Measurements from ENCODE around the gene ACCSL. TPM values are rescaled to one million over a fixed set of nuclear protein-coding genes. Genes with fewer than 3 reads are reported as not detected.

Gene ACCSL
- total RNA-seq, 1 experiment from 2014 or later: not detected

DNA sequence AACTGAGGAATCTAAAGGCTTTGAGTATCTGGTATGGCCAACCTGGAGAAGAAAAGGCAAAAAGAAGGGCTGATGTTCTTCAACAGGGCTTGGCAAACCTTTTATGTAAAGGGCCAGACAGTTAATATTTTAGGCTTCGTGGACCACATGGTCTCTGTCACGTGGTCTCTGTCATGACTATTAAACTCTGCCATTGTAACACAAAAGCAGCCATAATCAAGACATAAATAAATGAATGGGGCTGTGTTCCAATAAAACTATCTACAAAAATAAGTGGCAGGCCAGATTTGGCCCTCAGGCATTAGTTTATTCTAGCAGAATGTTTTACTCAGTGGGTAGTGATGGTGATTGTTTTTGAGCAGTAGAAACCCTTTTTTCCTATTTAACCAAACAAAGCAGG lies 483 bp upstream of the ACCSL start:
- no TSS peak for BruUV-seq (replicated peaks)
- no peak overlapping the region for H2AFZ ChIP-seq (ENCODE audit: low read length)
- H4K20me1 ChIP-seq (ENCODE audit: low read length): no peaks in the 10 kb centered on the region
- H3F3A ChIP-seq (ENCODE audit: low read length, unreplicated experiment): no peaks in the 10 kb centered on the region
- H3K4me2 ChIP-seq (ENCODE audit: low read length): no peak overlapping the region
- POLR2A ChIA-PET (ENCODE audit: unreplicated experiment): no interaction called here
- H3K36me3 ChIP-seq (ENCODE audit: low read depth, low read length): no peaks in the 10 kb centered on the region
- H3K9me3 ChIP-seq (ENCODE audit: low read length): no peaks in the 10 kb centered on the region
- H3K79me2 ChIP-seq (ENCODE audit: low read length): no peaks in the 10 kb centered on the region
- H3K27ac ChIP-seq (ENCODE audit: low read length): no peak overlapping the region
- no peak overlapping the region for H3K4me3 ChIP-seq (ENCODE audit: low read length)
- no peak for ATAC-seq
- intact Hi-C loops (cut with micrococcal nuclease): no loop called here
- H3K9me2 ChIP-seq (replicated peaks; ENCODE audit: low read length): no peaks in the 10 kb centered on the region
- CTCF ChIA-PET: no interaction called here
- no peaks in the 10 kb centered on the region for H3K4me1 ChIP-seq (ENCODE audit: insufficient read depth, low read length)
- H3K9ac ChIP-seq (ENCODE audit: low read length): no peak overlapping the region
- H3K27me3 ChIP-seq (ENCODE audit: low read length): no peaks in the 10 kb centered on the region
- TF ChIP-seq EZH2 (IDR thresholded peaks at IDR 0.05; ENCODE audit: low read length, unreplicated experiment) (no peak), EZH2phosphoT487 (IDR thresholded peaks at IDR 0.05; ENCODE audit: borderline replicate concordance, low read length) (no peak)
- TF ChIP-seq, protein P1, sequence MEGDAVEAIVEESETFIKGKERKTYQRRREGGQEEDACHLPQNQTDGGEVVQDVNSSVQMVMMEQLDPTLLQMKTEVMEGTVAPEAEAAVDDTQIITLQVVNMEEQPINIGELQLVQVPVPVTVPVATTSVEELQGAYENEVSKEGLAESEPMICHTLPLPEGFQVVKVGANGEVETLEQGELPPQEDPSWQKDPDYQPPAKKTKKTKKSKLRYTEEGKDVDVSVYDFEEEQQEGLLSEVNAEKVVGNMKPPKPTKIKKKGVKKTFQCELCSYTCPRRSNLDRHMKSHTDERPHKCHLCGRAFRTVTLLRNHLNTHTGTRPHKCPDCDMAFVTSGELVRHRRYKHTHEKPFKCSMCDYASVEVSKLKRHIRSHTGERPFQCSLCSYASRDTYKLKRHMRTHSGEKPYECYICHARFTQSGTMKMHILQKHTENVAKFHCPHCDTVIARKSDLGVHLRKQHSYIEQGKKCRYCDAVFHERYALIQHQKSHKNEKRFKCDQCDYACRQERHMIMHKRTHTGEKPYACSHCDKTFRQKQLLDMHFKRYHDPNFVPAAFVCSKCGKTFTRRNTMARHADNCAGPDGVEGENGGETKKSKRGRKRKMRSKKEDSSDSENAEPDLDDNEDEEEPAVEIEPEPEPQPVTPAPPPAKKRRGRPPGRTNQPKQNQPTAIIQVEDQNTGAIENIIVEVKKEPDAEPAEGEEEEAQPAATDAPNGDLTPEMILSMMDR (conservative IDR thresholded peaks at IDR 0.05; ENCODE audit: low read depth, low read length): no peak
- DNase-seq: no peak

DNA sequence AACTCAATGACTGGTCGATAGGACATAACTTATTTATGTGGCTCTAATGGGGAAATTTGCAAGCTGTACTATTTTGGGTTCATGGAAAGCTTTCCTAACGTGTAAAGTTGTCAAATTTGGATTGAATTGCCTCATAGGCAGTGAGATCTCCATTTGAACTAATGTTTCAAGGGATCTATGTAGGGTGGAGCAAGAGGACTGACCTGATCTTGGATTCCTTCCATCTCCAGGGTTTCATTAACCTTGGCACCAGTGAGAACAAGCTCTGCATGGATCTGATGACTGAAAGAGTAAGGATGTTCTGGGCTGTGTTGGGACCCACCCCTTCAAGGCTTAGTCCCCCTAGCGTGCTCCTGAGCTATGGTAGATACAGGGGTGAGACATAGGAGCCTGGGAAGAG lies 2.1 kb downstream of the ACCSL start:
- Histone ChIP-seq H3K36me3 (ENCODE audit: low read depth, low read length) (no peaks in the 10 kb centered on the region), H3K4me3 (ENCODE audit: low read length) (no peak overlapping the region), H3K27me3 (ENCODE audit: low read length) (no peaks in the 10 kb centered on the region), H3K9me2 (replicated peaks; ENCODE audit: low read length) (no peaks in the 10 kb centered on the region), H3K4me2 (ENCODE audit: low read length) (no peak overlapping the region), H3K9me3 (ENCODE audit: low read length) (no peaks in the 10 kb centered on the region), H3K9ac (ENCODE audit: low read length) (no peak overlapping the region), H3F3A (ENCODE audit: low read length, unreplicated experiment) (no peaks in the 10 kb centered on the region), H2AFZ (ENCODE audit: low read length) (no peak overlapping the region), H3K79me2 (ENCODE audit: low read length) (no peaks in the 10 kb centered on the region), H3K27ac (ENCODE audit: low read length) (no peak overlapping the region), H3K4me1 (ENCODE audit: insufficient read depth, low read length) (no peaks in the 10 kb centered on the region), H4K20me1 (ENCODE audit: low read length) (no peaks in the 10 kb centered on the region)
- CTCF ChIA-PET: no interaction called here
- POLR2A ChIA-PET (ENCODE audit: unreplicated experiment): no interaction called here
- BruUV-seq (replicated peaks): no TSS peak
- TF ChIP-seq EZH2phosphoT487 (IDR thresholded peaks at IDR 0.05; ENCODE audit: borderline replicate concordance, low read length) (no peak), EZH2 (IDR thresholded peaks at IDR 0.05; ENCODE audit: low read length, unreplicated experiment) (no peak)
- TF ChIP-seq, protein P1 (conservative IDR thresholded peaks at IDR 0.05; ENCODE audit: low read depth, low read length): no peak
- no peak for ATAC-seq
- DNase-seq: no peak
- intact Hi-C loops (cut with micrococcal nuclease): no loop called here

DNA sequence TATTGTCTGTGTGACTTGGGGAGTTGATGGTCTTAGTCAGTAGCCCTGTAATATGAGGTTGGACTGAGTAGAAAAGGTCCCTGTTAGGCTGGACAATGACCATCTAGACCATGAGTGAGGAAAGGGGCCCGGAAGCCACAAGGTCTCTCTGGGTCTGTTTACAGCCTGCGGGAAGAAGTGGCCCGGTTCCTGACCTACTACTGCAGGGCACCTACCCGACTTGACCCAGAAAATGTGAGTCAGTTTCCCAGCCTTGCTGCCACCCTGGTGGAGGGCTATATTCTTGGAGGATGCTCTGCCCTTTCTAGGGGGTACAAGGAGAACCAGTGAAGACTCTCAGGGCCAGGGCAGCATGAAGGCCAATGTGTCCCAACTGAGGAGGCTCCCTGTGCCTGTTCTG lies 3.4 kb downstream of the ACCSL start:
- H3K4me2 ChIP-seq (ENCODE audit: low read length): no peak overlapping the region
- no peak overlapping the region for H3K4me3 ChIP-seq (ENCODE audit: low read length)
- POLR2A ChIA-PET (ENCODE audit: unreplicated experiment): no interaction called here
- no peak overlapping the region for H3K27ac ChIP-seq (ENCODE audit: low read length)
- H4K20me1 ChIP-seq (ENCODE audit: low read length): no peaks in the 10 kb centered on the region
- no peaks in the 10 kb centered on the region for H3K27me3 ChIP-seq (ENCODE audit: low read length)
- BruUV-seq (replicated peaks): no TSS peak
- intact Hi-C loops (cut with micrococcal nuclease): no loop called here
- H3K36me3 ChIP-seq (ENCODE audit: low read depth, low read length): no peaks in the 10 kb centered on the region
- H3K79me2 ChIP-seq (ENCODE audit: low read length): no peaks in the 10 kb centered on the region
- no peaks in the 10 kb centered on the region for H3K9me2 ChIP-seq (replicated peaks; ENCODE audit: low read length)
- no peaks in the 10 kb centered on the region for H3F3A ChIP-seq (ENCODE audit: low read length, unreplicated experiment)
- no peaks in the 10 kb centered on the region for H3K4me1 ChIP-seq (ENCODE audit: insufficient read depth, low read length)
- no peaks in the 10 kb centered on the region for H3K9me3 ChIP-seq (ENCODE audit: low read length)
- DNase-seq (no peak), ATAC-seq (no peak)
- no peak overlapping the region for H3K9ac ChIP-seq (ENCODE audit: low read length)
- TF ChIP-seq EZH2phosphoT487 (IDR thresholded peaks at IDR 0.05; ENCODE audit: borderline replicate concordance, low read length): no peak
- TF ChIP-seq, protein P1 (conservative IDR thresholded peaks at IDR 0.05; ENCODE audit: low read depth, low read length): no peak
- TF ChIP-seq EZH2 (IDR thresholded peaks at IDR 0.05; ENCODE audit: low read length, unreplicated experiment): no peak
- CTCF ChIA-PET: no interaction called here
- H2AFZ ChIP-seq (ENCODE audit: low read length): no peak overlapping the region
